Ovary (tissue), 1 donor: ENCODE data around the gene PAM16.

Source experiments
- EP300 ChIP-seq: sonication (generic); formaldehyde crosslinking; IDR thresholded peaks from one replicate; pipeline ENCODE4 v1.6.1; 2017; ENCODE audit warnings: antibody characterized with exemption
- POLR2A ChIP-seq: fragments of 450-650 bp; IDR thresholded peaks from one replicate; pipeline ENCODE4 v1.6.1; 2017; ENCODE audit warnings: antibody characterized with exemption, mild to moderate bottlenecking, moderate library complexity

- TF ChIP-seq EP300 (no peak), POLR2A (no peak)
Measured at GRCh38 chr16:4358236-4358635, 7.1 kb upstream of the PAM16 start.
